Heart left ventricle (tissue), 16 donors: Measurements from ENCODE around the gene LIF. TPM values are rescaled to one million over a fixed set of nuclear protein-coding genes. Genes with fewer than 3 reads are reported as not detected.

Experiments used
- ATAC-seq, 4 donors: fragments of 200-7000 bp; cut with Tn5 transposase; one replicate each; pipeline ENCODE4 v1.9.1; 2020 to 2022; ENCODE audit warnings: moderate library complexity in 4 of 4, mild to moderate bottlenecking in 3 of 4, moderate number of reproducible peaks in 1 of 4
- DNase-seq, 5 donors: peaks; one replicate each; pipeline ENCODE4 v3.0.0-alpha.2; 2020
- H3K27ac ChIP-seq, 12 donors: fragments of 200-600 bp; sonication (generic) in 4 of 12; one replicate each; pipeline versions ENCODE4 v1.5.0 to v1.8.0; 2016 to 2022; ENCODE audit warnings: mild to moderate bottlenecking in 2 of 12
- H3K27me3 ChIP-seq, 9 donors: fragments of 200-600 bp; sonication (generic) in 2 of 9; one replicate each; pipeline versions ENCODE4 v1.5.1 to v1.8.0; 2016 to 2022; ENCODE audit warnings: mild to moderate bottlenecking in 3 of 9
- H3K36me3 ChIP-seq, 9 donors: fragments of 200-600 bp; sonication (generic) in 2 of 9; one replicate each; pipeline versions ENCODE4 v1.5.0 to v1.8.0; 2018 to 2022; ENCODE audit warnings: mild to moderate bottlenecking in 2 of 9
- H3K4me1 ChIP-seq, 12 donors: fragments of 200-600 bp; sonication (generic) in 4 of 12; one replicate each; pipeline versions ENCODE4 v1.5.0 to v1.8.0; 2016 to 2022; ENCODE audit warnings: mild to moderate bottlenecking in 3 of 12
- H3K4me3 ChIP-seq, 12 donors: fragments of 200-600 bp; sonication (generic) in 4 of 12; one replicate each; pipeline versions ENCODE4 v1.5.0 to v1.8.0; 2017 to 2022; ENCODE audit warnings: mild to moderate bottlenecking in 9 of 12, moderate library complexity in 4 of 12
- H3K9me3 ChIP-seq, 12 donors: fragments of 200-600 bp; sonication (generic) in 4 of 12; one replicate each; pipeline versions ENCODE4 v1.5.0 to v1.8.0; 2016 to 2022; ENCODE audit warnings: mild to moderate bottlenecking in 1 of 12
- CTCF ChIP-seq, 12 donors: fragments of 200-600 bp; sonication (generic) in 4 of 12; IDR thresholded peaks; one replicate each; pipeline versions ENCODE4 v1.5.0 to v1.8.0; 2018 to 2022; ENCODE audit warnings: antibody characterized with exemption in 12 of 12, mild to moderate bottlenecking in 5 of 12
- POLR2A ChIP-seq, 2 donors: fragments of 450-650 bp; IDR thresholded peaks; one replicate each; pipeline ENCODE4 v1.6.1; 2017; ENCODE audit warnings: antibody characterized with exemption in 2 of 2, mild to moderate bottlenecking in 2 of 2, moderate library complexity in 2 of 2
- WGBS, 4 donors: extraction: QIAGEN DNeasy Blood & Tissue Kit in 2 of 4; methylation state at CpG; one replicate each; pipeline versions ENCODE4 v1.1.5 to v1.1.7; 2013 to 2018; 5-methylcytosine and 5-hydroxymethylcytosine counted together
- intact Hi-C, 10 donors: fragments of 100-400 bp; cut with DNase I; formaldehyde crosslinking; loops; one replicate each; pipeline versions ENCODE4 v1.11.1 to v1.14.2; 2022
- polyA plus RNA-seq, 2 donors: library from polyadenylated mRNA; stranded (reverse); fragments of 200-250 nt; gene quantifications; one replicate each; pipeline ENCODE4 v1.2.3, GENCODE V29; 2013
- total RNA-seq, 9 donors: library from RNA; depleted of rRNA in 2 of 9; stranded (reverse); fragments of >200 nt in 2 of 9; fragmentation: NEBNext Ultra II Directional in 3 of 9; extraction: Animal tissue kit (Norgen Biotek cat#: 25700) in 3 of 9; gene quantifications; one replicate each; pipeline versions ENCODE4 v1.1.0 to v1.2.4, GENCODE V29; 2016 to 2023
- donor health status: ischemic (EF 13 %, LVEDD 7.1; RV severe dilation, severe dysfunction).
- donor health status: healthy with polysubstance abuse.
- donor health status: DM: no; HTN: yes; CAD: no.
- donor health status: DM: no; HTN: no; CAD: no.
- donor health status: ischemic (EF 25% LVEDD 6.9; RV normal size, moderate dysfunction).
- donor health status: ischemic (EF 25% LVEDD 5.7; RV mildly dilated, moderate dysfunction).
- donor health status: healthy.
- donor health status: DM: yes; HTN: yes; CAD: no.
- donor health status: ischemic (EF 35%, LVEDD 5.7; RV mildly dilated, moderate dysfunction).
- donor health status: nonischemic (EF 11% LVEDD 7.7; RV severe dilation, severe dysfunction).
- donor health status: DM: yes; HTN: yes; CAD: no.
- donor health status: PGD.
- donor health status: ischemic (EF 29% LVEDD 5.4; RV normal size, mild dysfunction).
- donor health status: nonischemic (EF 23%, LVEDD 6.1; RV moderate dilation, normal function).

LIF gene
- total and polyA plus RNA-seq, 11 donors: 0.12 to 11.6 (median 0.67) TPM; not detected in 1

- no peak overlapping the region for H3K27ac ChIP-seq
- peaks cover 0 to 32% (median 3%) of the 10 kb centered on the region in 9 donors for H3K27me3 ChIP-seq
- DNase-seq (no peak), ATAC-seq (no peak)
- H3K4me3 ChIP-seq: no peak overlapping the region
- intact Hi-C loops: loop anchor here in 1 of 10 donors (5.0 kb wide), 1 partner anchor 32 kb away; the partner anchor contains the start of gene LIF
- no peak for TF ChIP-seq POLR2A (IDR thresholded peaks at IDR 0.05)
- TF ChIP-seq CTCF (IDR thresholded peaks at IDR 0.05): no peak
- H3K9me3 ChIP-seq: no peaks in the 10 kb centered on the region
- WGBS, 4 donors: 56 to 67% (median 61%) methylated on average over 12 of the region's 12 CpGs
- peaks cover 0 to 22% (median 2%) of the 10 kb centered on the region in 12 donors for H3K4me1 ChIP-seq
- no peaks in the 10 kb centered on the region for H3K36me3 ChIP-seq
Observed at GRCh38 chr22:30214703-30215407, 31.7 kb downstream of the LIF start.

GRCh38 chr22:30212996-30213441 is 33.5 kb downstream of the LIF start:
- Histone ChIP-seq H3K4me1 (peaks cover 0 to 36% (median 9%) of the 10 kb centered on the region in 12 donors), H3K27ac (peak overlapping the region in 1 of 12 donors; percentile 68), H3K4me3 (no peak overlapping the region), H3K27me3 (peaks cover 0 to 32% (median 3%) of the 10 kb centered on the region in 9 donors), H3K36me3 (no peaks in the 10 kb centered on the region), H3K9me3 (no peaks in the 10 kb centered on the region)
- intact Hi-C loops: loop anchor here in 1 of 10 donors (5.0 kb wide), 1 partner anchor 34 kb away; the partner anchor contains the start of gene LIF
- TF ChIP-seq POLR2A (IDR thresholded peaks at IDR 0.05) (no peak), CTCF (IDR thresholded peaks at IDR 0.05) (no peak)
- 77 to 82% (median 80%) methylated on average over 8 of the region's 8 CpGs for WGBS, 4 donors
- peak in 2 of 4 donors; percentile 35 to 40 for ATAC-seq
- DNase-seq: peak in 1 of 5 donors; percentile 31

GRCh38 chr22:30212363-30212995 is 34.1 kb downstream of the LIF start:
- DNase-seq (peak in 2 of 5 donors; percentile 69 to 76), ATAC-seq (peak; percentile 35 to 75 (median 64))
- Histone ChIP-seq H3K27ac (peak overlapping the region in 1 of 12 donors; percentile 68), H3K27me3 (peaks cover 0 to 32% (median 4%) of the 10 kb centered on the region in 9 donors), H3K4me3 (no peak overlapping the region), H3K4me1 (peaks cover 0 to 37% (median 9%) of the 10 kb centered on the region in 12 donors), H3K9me3 (no peaks in the 10 kb centered on the region), H3K36me3 (no peaks in the 10 kb centered on the region)
- TF ChIP-seq POLR2A (IDR thresholded peaks at IDR 0.05) (no peak), CTCF (IDR thresholded peaks at IDR 0.05) (no peak)
- intact Hi-C loops: loop anchor here in 1 of 10 donors (5.0 kb wide), 1 partner anchor 35 kb away; the partner anchor contains the start of gene LIF
- 48 to 61% (median 55%) methylated on average over 5 of the region's 5 CpGs for WGBS, 4 donors
